H4 (cell line): ENCODE measurements around the gene PRKAG2. TPM values are rescaled to one million over a fixed set of nuclear protein-coding genes. Genes with fewer than 3 reads are reported as not detected.

ENCODE experiments used
- DNase-seq: peaks from one replicate; pipeline ENCODE4 v3.0.0-alpha.2; 2015; ENCODE audit warnings: low spot score
- total RNA-seq: library from RNA; depleted of rRNA; stranded (reverse); fragments of >200 nt; shearing (Covaris generic); gene quantifications from 2 replicates; pipeline ENCODE4 v1.2.3, GENCODE V29; 2014

The PRKAG2 gene
- total RNA-seq, 1 experiment from 2014 or later = 7.3 TPM

- no peak for DNase-seq
These were observed 197.7 kb downstream of the PRKAG2 start for GRCh38 chr7:151679071-151679708.

GRCh38 chr7:151678227-151678604 is 198.7 kb downstream of the PRKAG2 start:
- no peak for DNase-seq

- DNase-seq = no peak
These were observed 199.2 kb downstream of the PRKAG2 start for GRCh38 chr7:151677581-151678226.

- no peak for DNase-seq
These were observed 200.2 kb downstream of the PRKAG2 start for GRCh38 chr7:151676759-151677158.

- no peak for DNase-seq
These were observed 201.6 kb downstream of the PRKAG2 start for GRCh38 chr7:151675196-151675920.

GRCh38 chr7:151674161-151674920 is 202.6 kb downstream of the PRKAG2 start:
- DNase-seq = no peak

- no peak for DNase-seq
These were observed 203.7 kb downstream of the PRKAG2 start for GRCh38 chr7:151673216-151673615.

GRCh38 chr7:151672716-151673115 is 204.2 kb downstream of the PRKAG2 start:
- DNase-seq = peak; percentile 50

- DNase-seq = no peak
These were observed 205.4 kb downstream of the PRKAG2 start for GRCh38 chr7:151671514-151671913.

GRCh38 chr7:151669762-151670161 is 207.2 kb downstream of the PRKAG2 start:
- DNase-seq = no peak

- no peak for DNase-seq
These were observed 210.0 kb downstream of the PRKAG2 start for GRCh38 chr7:151666886-151667285.

GRCh38 chr7:151665368-151665767 is 211.5 kb downstream of the PRKAG2 start:
- no peak for DNase-seq

GRCh38 chr7:151664268-151664667 is 212.6 kb downstream of the PRKAG2 start:
- DNase-seq = no peak

GRCh38 chr7:151663382-151664100 is 213.4 kb downstream of the PRKAG2 start:
- DNase-seq = no peak

- DNase-seq = no peak
These were observed 214.6 kb downstream of the PRKAG2 start for GRCh38 chr7:151662251-151662826.

- DNase-seq = no peak
These were observed 215.3 kb downstream of the PRKAG2 start for GRCh38 chr7:151661587-151661986.

GRCh38 chr7:151660141-151660540 is 216.8 kb downstream of the PRKAG2 start:
- no peak for DNase-seq

GRCh38 chr7:151659219-151659618 is 217.7 kb downstream of the PRKAG2 start:
- no peak for DNase-seq

GRCh38 chr7:151658778-151659177 is 218.1 kb downstream of the PRKAG2 start:
- no peak for DNase-seq

GRCh38 chr7:151657173-151657572 is 219.7 kb downstream of the PRKAG2 start:
- no peak for DNase-seq

GRCh38 chr7:151655555-151655954 is 221.4 kb downstream of the PRKAG2 start:
- DNase-seq = no peak
